ENCODE data around the gene ADCY9. TPM values are rescaled to one million over a fixed set of nuclear protein-coding genes. Genes with fewer than 3 reads are reported as not detected.

ADCY9 gene
- total and polyA plus RNA-seq, 3 experiments from 2014 or later, result 1.2 to 9.2 (median 8.2) TPM

DNA sequence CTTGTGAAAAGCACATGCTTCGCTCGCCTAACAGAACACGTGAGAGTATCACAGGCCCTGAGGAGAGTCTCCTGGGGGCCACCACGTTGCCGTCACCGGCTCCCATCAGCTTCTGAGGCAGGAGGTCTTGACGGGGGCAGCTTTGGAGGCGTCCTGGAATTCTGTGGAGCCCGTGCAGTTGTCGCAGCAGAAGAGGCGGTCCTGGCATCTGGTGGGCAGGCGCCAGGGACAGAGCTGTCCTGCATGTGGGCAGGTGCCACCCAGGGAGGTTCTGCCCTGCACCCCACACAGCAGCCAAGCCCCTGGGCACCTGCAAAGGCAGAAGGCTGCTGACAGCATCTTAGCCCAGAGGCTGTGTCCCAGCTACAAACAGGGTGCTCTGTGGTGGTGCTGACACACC, 136.7 kb downstream of the ADCY9 start:
- Mint-ChIP-seq H3K27me3 (peaks cover 0 to 1% of the 10 kb centered on the region in 2 donors), H3K4me3 (peak overlapping the region in 1 of 7 donors; percentile 69), H3K36me3 (peaks cover 6 to 42% (median 9%) of the 10 kb centered on the region in 3 donors), H3K4me1 (peaks cover 0 to 9% (median 3%) of the 10 kb centered on the region in 3 donors), H3K9me3 (no peaks in the 10 kb centered on the region), H3K27ac (peak overlapping the region in 1 of 8 donors; percentile 32)
- H3K27me3 ChIP-seq (ENCODE audit: insufficient read depth, low read length, poor library complexity, severe bottlenecking), result no peaks in the 10 kb centered on the region
- H3K9me3 ChIP-seq (ENCODE audit: low read length), result no peaks in the 10 kb centered on the region
- peak in 1 of 5 donors; percentile 38 for DNase-seq
- H3K36me3 ChIP-seq (ENCODE audit: insufficient read depth, low read length), result no peaks in the 10 kb centered on the region
- POLR2A ChIA-PET, result no interaction called here
- CTCF ChIA-PET, result interaction anchor here (1.7 kb wide), 1 partner anchor 274 kb away, joined by 8 read pairs; no protein-coding TSS in a partner anchor
- no peaks in the 10 kb centered on the region for H3K4me1 ChIP-seq (ENCODE audit: insufficient read depth, low read length)
- H3K27ac ChIP-seq (ENCODE audit: low read depth, low read length), result no peak overlapping the region
- no peak overlapping the region for H3K4me3 ChIP-seq (ENCODE audit: low read length)

DNA sequence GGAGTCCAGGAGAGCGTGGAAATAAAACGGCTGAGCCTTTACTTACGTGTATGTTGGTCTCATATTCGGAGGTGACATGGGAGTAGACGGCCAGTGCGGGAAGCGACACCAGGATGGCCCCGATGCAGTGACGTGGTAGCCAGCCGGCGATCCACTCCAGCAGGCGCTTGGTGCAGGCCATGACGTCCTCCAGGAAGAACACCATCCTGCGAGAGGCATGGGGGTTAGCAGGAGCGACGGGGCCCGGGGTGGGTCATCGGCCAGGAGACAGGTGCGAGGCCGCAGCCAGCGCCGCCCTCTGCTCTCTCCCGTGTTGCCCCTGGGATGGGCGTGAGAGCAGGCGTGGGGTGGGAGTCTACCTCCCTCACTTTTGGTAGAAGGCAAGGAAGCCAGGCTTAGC, 137.2 kb downstream of the ADCY9 start:
- no peak overlapping the region for H3K4me3 ChIP-seq (ENCODE audit: low read length)
- H3K36me3 Mint-ChIP-seq, result peaks cover 6 to 44% (median 9%) of the 10 kb centered on the region in 3 donors
- no peak overlapping the region for H3K4me3 Mint-ChIP-seq

DNA sequence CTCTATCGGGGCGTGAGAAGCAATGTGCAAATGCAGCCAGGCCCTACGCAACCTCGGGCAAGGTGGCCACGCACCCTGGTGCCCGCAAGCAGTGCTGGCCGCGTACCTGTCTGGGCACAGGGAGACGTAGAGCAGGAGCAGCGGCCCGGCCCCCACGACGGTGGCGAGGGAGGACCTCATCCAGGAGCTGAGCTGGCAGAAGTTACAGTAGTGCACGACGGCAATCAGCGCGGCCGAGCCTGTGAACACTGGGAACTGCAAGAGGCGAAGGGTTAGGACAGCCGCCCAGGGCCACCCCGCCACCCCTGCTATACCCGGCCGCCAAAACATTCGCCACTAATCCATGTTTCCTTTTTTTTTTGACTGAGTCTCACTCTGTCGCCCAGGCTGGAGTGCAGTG, 138.9 kb downstream of the ADCY9 start:
- DNase-seq, result peak in 1 of 5 donors; percentile 42
- Histone ChIP-seq H3K27me3 (ENCODE audit: insufficient read depth, low read length, poor library complexity, severe bottlenecking) (no peaks in the 10 kb centered on the region), H3K4me3 (ENCODE audit: low read length) (no peak overlapping the region), H3K4me1 (ENCODE audit: insufficient read depth, low read length) (no peaks in the 10 kb centered on the region), H3K27ac (ENCODE audit: low read depth, low read length) (no peak overlapping the region), H3K9me3 (ENCODE audit: low read length) (no peaks in the 10 kb centered on the region), H3K36me3 (ENCODE audit: insufficient read depth, low read length) (no peaks in the 10 kb centered on the region)
- H3K27ac Mint-ChIP-seq, result no peak overlapping the region
- no peaks in the 10 kb centered on the region for H3K4me1 Mint-ChIP-seq
- CTCF ChIA-PET, result interaction anchor here (1.1 kb wide), 1 partner anchor 38 kb away, joined by 3 read pairs; no protein-coding TSS in a partner anchor
- peaks cover 6 to 40% (median 7%) of the 10 kb centered on the region in 3 donors for H3K36me3 Mint-ChIP-seq
- H3K9me3 Mint-ChIP-seq, result no peaks in the 10 kb centered on the region
- POLR2A ChIA-PET, result no interaction called here
- no peak overlapping the region for H3K4me3 Mint-ChIP-seq
- H3K27me3 Mint-ChIP-seq, result peaks cover 0 to 1% of the 10 kb centered on the region in 2 donors

More for the DNA sequence above, 137.2 kb downstream of the ADCY9 start:
- Histone ChIP-seq H3K27me3 (ENCODE audit: insufficient read depth, low read length, poor library complexity, severe bottlenecking) (no peaks in the 10 kb centered on the region), H3K36me3 (ENCODE audit: insufficient read depth, low read length) (no peaks in the 10 kb centered on the region), H3K27ac (ENCODE audit: low read depth, low read length) (no peak overlapping the region), H3K9me3 (ENCODE audit: low read length) (no peaks in the 10 kb centered on the region), H3K4me1 (ENCODE audit: insufficient read depth, low read length) (no peaks in the 10 kb centered on the region)
- Mint-ChIP-seq H3K9me3 (no peaks in the 10 kb centered on the region), H3K4me1 (peaks cover 0 to 9% (median 3%) of the 10 kb centered on the region in 3 donors), H3K27ac (no peak overlapping the region), H3K27me3 (peaks cover 0 to 1% of the 10 kb centered on the region in 2 donors)
- DNase-seq, result peak in 1 of 5 donors; percentile 39
- ChIA-PET POLR2A (no interaction called here), CTCF (interaction anchor here (1.7 kb wide), 1 partner anchor 275 kb away, joined by 8 read pairs; no protein-coding TSS in a partner anchor)

DNA sequence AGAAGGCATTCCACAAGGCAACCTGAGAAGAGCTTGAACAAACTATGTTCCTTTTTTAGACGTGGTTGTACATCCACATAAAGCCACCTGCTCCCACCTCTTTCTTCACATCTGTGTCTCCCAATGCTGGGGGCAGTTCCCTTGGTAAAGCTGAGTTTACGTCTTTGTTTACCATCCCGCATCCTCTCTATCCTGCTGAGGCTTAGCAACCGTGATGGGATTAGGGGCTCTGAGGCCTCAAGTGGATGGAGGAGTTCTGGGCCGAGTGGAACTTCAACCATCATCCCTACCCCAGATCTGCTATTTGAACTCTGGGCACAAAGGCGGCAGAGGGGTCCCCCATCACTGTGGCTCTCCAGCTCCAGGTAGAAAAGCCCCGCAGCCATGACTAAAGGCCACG, 141.5 kb downstream of the ADCY9 start:
- Histone ChIP-seq H3K4me3 (ENCODE audit: low read length) (no peak overlapping the region), H3K27me3 (ENCODE audit: insufficient read depth, low read length, poor library complexity, severe bottlenecking) (no peaks in the 10 kb centered on the region), H3K4me1 (ENCODE audit: insufficient read depth, low read length) (no peaks in the 10 kb centered on the region), H3K36me3 (ENCODE audit: insufficient read depth, low read length) (no peaks in the 10 kb centered on the region), H3K27ac (ENCODE audit: low read depth, low read length) (no peak overlapping the region), H3K9me3 (ENCODE audit: low read length) (no peaks in the 10 kb centered on the region)
- ChIA-PET POLR2A (no interaction called here), CTCF (interaction anchor here (0.8 kb wide), 1 partner anchor 279 kb away, joined by 3 read pairs; no protein-coding TSS in a partner anchor)
- peaks cover 6 to 29% (median 7%) of the 10 kb centered on the region in 3 donors for H3K36me3 Mint-ChIP-seq
- no peaks in the 10 kb centered on the region for H3K4me1 Mint-ChIP-seq
- no peak overlapping the region for H3K4me3 Mint-ChIP-seq
- H3K9me3 Mint-ChIP-seq, result no peaks in the 10 kb centered on the region
- peak overlapping the region in 1 of 8 donors; percentile 77 for H3K27ac Mint-ChIP-seq
- H3K27me3 Mint-ChIP-seq, result peaks cover 0 to 1% of the 10 kb centered on the region in 2 donors
- no peak for DNase-seq

DNA sequence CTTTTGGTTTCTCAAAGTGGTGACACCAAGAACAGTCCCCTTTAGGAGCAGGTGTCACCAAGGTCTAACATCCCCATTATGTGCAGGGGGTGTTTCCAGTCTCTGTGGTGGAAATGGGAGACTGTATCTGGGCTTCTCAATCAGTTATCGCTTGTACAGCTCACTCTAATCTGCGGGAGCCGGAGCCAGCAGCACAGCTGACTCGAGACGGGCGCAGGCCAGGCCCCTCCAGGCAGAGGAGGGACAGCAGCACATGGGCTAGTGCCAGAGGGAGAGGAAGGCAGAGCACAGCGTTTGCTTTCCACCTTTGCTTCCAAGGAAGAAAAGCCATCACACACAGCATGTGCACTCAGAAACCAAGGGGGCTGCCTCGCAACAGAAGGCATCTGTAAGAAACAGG, 144.5 kb downstream of the ADCY9 start:
- no peaks in the 10 kb centered on the region for H3K9me3 Mint-ChIP-seq
- no peak for DNase-seq

DNA sequence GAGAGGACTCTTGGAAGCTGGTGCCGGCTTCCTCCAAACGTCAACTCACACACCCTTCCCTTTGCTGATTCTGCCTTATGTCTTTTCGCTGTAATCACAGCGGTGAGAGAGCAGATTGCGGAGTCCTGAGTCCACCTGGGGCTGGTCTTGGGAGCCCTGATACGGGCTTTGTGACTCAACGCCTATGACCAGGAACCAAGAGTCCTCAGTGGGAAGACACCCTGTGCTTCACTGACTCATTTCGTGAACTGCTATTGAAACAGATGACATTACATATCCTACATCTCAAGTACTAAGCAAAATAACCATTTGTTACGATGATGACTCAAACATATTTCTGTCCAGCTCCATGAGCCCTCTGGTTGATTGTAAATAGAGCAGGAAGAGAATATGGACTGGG, 145.0 kb downstream of the ADCY9 start:
- H3K4me1 ChIP-seq (ENCODE audit: insufficient read depth, low read length), result no peaks in the 10 kb centered on the region
- H3K36me3 Mint-ChIP-seq, result peaks cover 0 to 16% (median 5%) of the 10 kb centered on the region in 3 donors
- ChIA-PET CTCF (no interaction called here), POLR2A (no interaction called here)
- no peak overlapping the region for H3K4me3 ChIP-seq (ENCODE audit: low read length)
- no peak overlapping the region for H3K27ac ChIP-seq (ENCODE audit: low read depth, low read length)
- H3K4me3 Mint-ChIP-seq, result no peak overlapping the region
- no peak for DNase-seq
- peaks cover 0 to 2% (median 0%) of the 10 kb centered on the region in 5 donors for H3K9me3 Mint-ChIP-seq
- no peaks in the 10 kb centered on the region for H3K4me1 Mint-ChIP-seq
- no peaks in the 10 kb centered on the region for H3K27me3 ChIP-seq (ENCODE audit: insufficient read depth, low read length, poor library complexity, severe bottlenecking)
- peaks cover 0 to 1% of the 10 kb centered on the region in 2 donors for H3K27me3 Mint-ChIP-seq
- no peaks in the 10 kb centered on the region for H3K36me3 ChIP-seq (ENCODE audit: insufficient read depth, low read length)
- H3K9me3 ChIP-seq (ENCODE audit: low read length), result no peaks in the 10 kb centered on the region
- peak overlapping the region in 2 of 8 donors; percentile 57 to 66 for H3K27ac Mint-ChIP-seq

More for the DNA sequence above, 144.5 kb downstream of the ADCY9 start:
- no peaks in the 10 kb centered on the region for H3K36me3 ChIP-seq (ENCODE audit: insufficient read depth, low read length)
- H3K9me3 ChIP-seq (ENCODE audit: low read length), result no peaks in the 10 kb centered on the region
- peaks cover 0 to 1% of the 10 kb centered on the region in 2 donors for H3K27me3 Mint-ChIP-seq
- peak overlapping the region in 2 of 8 donors; percentile 21 to 57 for H3K27ac Mint-ChIP-seq
- H3K4me1 Mint-ChIP-seq, result no peaks in the 10 kb centered on the region
- H3K36me3 Mint-ChIP-seq, result peaks cover 0 to 13% (median under 1%) of the 10 kb centered on the region in 3 donors
- no peaks in the 10 kb centered on the region for H3K4me1 ChIP-seq (ENCODE audit: insufficient read depth, low read length)
- no peak overlapping the region for H3K4me3 Mint-ChIP-seq
- ChIA-PET CTCF (no interaction called here), POLR2A (no interaction called here)
- H3K4me3 ChIP-seq (ENCODE audit: low read length), result no peak overlapping the region
- H3K27me3 ChIP-seq (ENCODE audit: insufficient read depth, low read length, poor library complexity, severe bottlenecking), result no peaks in the 10 kb centered on the region
- H3K27ac ChIP-seq (ENCODE audit: low read depth, low read length), result no peak overlapping the region

DNA sequence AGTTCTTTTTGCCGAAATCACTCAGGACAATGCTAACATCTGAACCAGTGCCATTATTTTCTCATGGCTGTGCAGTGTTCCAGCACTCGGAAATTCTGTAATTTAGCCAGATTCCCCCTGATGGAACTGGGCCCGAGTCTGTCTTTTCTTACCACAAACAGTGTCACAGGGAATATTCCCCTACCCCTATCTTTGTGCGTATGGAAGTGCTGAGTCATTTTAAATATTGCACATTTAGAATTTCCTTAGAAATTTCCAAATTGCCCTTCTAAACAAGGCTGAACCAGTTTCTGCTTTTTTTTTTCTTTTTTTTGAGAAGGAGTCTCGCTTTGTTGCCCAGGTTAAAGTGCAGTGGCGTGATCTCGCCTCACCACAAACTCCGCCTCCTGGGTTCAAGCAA, 147.7 kb downstream of the ADCY9 start:
- CTCF ChIA-PET, result no interaction called here
- peaks cover 5 to 6% (median 6%) of the 10 kb centered on the region in 3 donors for H3K4me1 Mint-ChIP-seq
- H3K4me3 Mint-ChIP-seq, result no peak overlapping the region
- H3K27ac ChIP-seq (ENCODE audit: low read depth, low read length), result no peak overlapping the region
- DNase-seq, result no peak
- H3K27me3 ChIP-seq (ENCODE audit: insufficient read depth, low read length, poor library complexity, severe bottlenecking), result no peaks in the 10 kb centered on the region
- POLR2A ChIA-PET, result no interaction called here
- no peaks in the 10 kb centered on the region for H3K27me3 Mint-ChIP-seq
- H3K9me3 Mint-ChIP-seq, result peaks cover 0 to 2% (median 0%) of the 10 kb centered on the region in 5 donors
- H3K9me3 ChIP-seq (ENCODE audit: low read length), result no peaks in the 10 kb centered on the region
- H3K36me3 ChIP-seq (ENCODE audit: insufficient read depth, low read length), result no peaks in the 10 kb centered on the region
- peak overlapping the region in 1 of 8 donors; percentile 1 for H3K27ac Mint-ChIP-seq
- no peak overlapping the region for H3K4me3 ChIP-seq (ENCODE audit: low read length)
- peaks cover 3% of the 10 kb centered on the region for H3K4me1 ChIP-seq (ENCODE audit: insufficient read depth, low read length)
- peaks cover 5 to 25% (median 11%) of the 10 kb centered on the region in 3 donors for H3K36me3 Mint-ChIP-seq

DNA sequence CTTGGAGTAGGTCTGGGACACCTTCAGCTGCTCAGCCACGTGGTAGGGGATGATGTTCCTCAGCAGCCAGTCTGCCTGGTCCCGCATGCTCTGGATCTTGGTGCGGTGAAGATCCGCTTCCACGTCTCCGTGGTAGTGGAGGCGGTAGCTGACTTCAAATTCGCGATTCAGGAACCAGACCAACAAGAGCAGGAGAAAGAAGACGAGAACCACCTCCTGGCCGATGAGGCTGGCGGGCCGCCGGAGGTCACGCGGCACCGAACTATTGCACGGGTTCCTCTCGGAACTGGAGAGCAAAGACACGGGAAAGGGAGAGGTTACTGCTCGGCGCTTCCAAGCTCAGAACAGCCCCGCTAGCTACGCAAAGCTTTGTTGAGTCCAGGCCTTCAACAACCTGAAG, 149.6 kb downstream of the ADCY9 start:
- Histone ChIP-seq H3K36me3 (ENCODE audit: insufficient read depth, low read length) (no peaks in the 10 kb centered on the region), H3K9me3 (ENCODE audit: low read length) (no peaks in the 10 kb centered on the region), H3K4me3 (ENCODE audit: low read length) (no peak overlapping the region), H3K27ac (ENCODE audit: low read depth, low read length) (no peak overlapping the region), H3K27me3 (ENCODE audit: insufficient read depth, low read length, poor library complexity, severe bottlenecking) (no peaks in the 10 kb centered on the region), H3K4me1 (ENCODE audit: insufficient read depth, low read length) (peaks cover 17% of the 10 kb centered on the region)
- Mint-ChIP-seq H3K36me3 (peaks cover 5 to 21% (median 11%) of the 10 kb centered on the region in 3 donors), H3K27me3 (peaks cover 0 to 5% of the 10 kb centered on the region in 2 donors), H3K4me3 (no peak overlapping the region), H3K9me3 (peaks cover 0 to 2% (median 0%) of the 10 kb centered on the region in 5 donors), H3K27ac (peak overlapping the region in 3 of 8 donors; percentile 50 to 75 (median 56)), H3K4me1 (peaks cover 16 to 23% (median 21%) of the 10 kb centered on the region in 3 donors)
- POLR2A ChIA-PET, result no interaction called here
- CTCF ChIA-PET, result no interaction called here
- no peak for DNase-seq

Data from CD8-positive, alpha-beta memory T cell (primary cell).